Natural killer cell treated with Interleukin-12 subunit alpha and Interleukin-12 subunit beta and Interleukin-15 and Interleukin-18, amount 100 ng/mL, for 72 hours (primary cell): ENCODE measurements around the gene MEGF8. TPM values are rescaled to one million over a fixed set of nuclear protein-coding genes. Genes with fewer than 3 reads are reported as not detected.

Experiments used
- ATAC-seq, 2 donors: fragments of 150-1000 bp; cut with Tn5 transposase in 1 of 2; sonication (Bioruptor Pico), chemical (Tn5 transposase) in 1 of 2; 2 replicates each; pipeline ENCODE4 v1.10.0; 2021
- DNase-seq: peaks from one replicate; pipeline ENCODE4 v3.0.0; 2022; ENCODE audit warnings: low spot score
- H3K27ac Mint-ChIP-seq, 2 donors: 1 replicate in 1 of 2; 2 replicates in 1 of 2; pipeline ENCODE4 v1.8.0; 2022; ENCODE audit warnings: mixed read lengths in 2 of 2, mild to moderate bottlenecking in 1 of 2, moderate library complexity in 1 of 2
- H3K27me3 Mint-ChIP-seq, 2 donors: 1 replicate in 1 of 2; 2 replicates in 1 of 2; pipeline ENCODE4 v1.8.0; 2022; ENCODE audit warnings: mixed read lengths in 2 of 2
- H3K36me3 Mint-ChIP-seq: one replicate; pipeline ENCODE4 v1.8.0; 2022; ENCODE audit warnings: mixed read lengths
- H3K4me1 Mint-ChIP-seq, 2 donors: 1 replicate in 1 of 2; 2 replicates in 1 of 2; pipeline ENCODE4 v1.8.0; 2022; ENCODE audit warnings: low read depth in 2 of 2, mixed read lengths in 2 of 2, mild to moderate bottlenecking in 1 of 2
- H3K4me3 Mint-ChIP-seq: one replicate; pipeline ENCODE4 v1.8.0; 2022; ENCODE audit warnings: mixed read lengths
- H3K9me3 Mint-ChIP-seq: 2 replicates; pipeline ENCODE4 v1.8.0; 2022; ENCODE audit warnings: mixed read lengths
- total RNA-seq, 2 donors: library from RNA; stranded (reverse); gene quantifications; one replicate each; pipeline ENCODE4 v1.2.3, GENCODE V29; 2022

Gene MEGF8
- total RNA-seq, 2 donors from 2014 or later: 12.1 to 20.1 TPM

- Mint-ChIP-seq H3K27ac (no peak overlapping the region), H3K4me3 (no peak overlapping the region), H3K4me1 (peaks cover 0 to 11% of the 10 kb centered on the region in 2 donors), H3K27me3 (no peaks in the 10 kb centered on the region), H3K36me3 (no peaks in the 10 kb centered on the region), H3K9me3 (no peaks in the 10 kb centered on the region)
- ATAC-seq: no peak
- no peak for DNase-seq
Observed at GRCh38 chr19:42410371-42410770, 84.9 kb downstream of the MEGF8 start.

DNA sequence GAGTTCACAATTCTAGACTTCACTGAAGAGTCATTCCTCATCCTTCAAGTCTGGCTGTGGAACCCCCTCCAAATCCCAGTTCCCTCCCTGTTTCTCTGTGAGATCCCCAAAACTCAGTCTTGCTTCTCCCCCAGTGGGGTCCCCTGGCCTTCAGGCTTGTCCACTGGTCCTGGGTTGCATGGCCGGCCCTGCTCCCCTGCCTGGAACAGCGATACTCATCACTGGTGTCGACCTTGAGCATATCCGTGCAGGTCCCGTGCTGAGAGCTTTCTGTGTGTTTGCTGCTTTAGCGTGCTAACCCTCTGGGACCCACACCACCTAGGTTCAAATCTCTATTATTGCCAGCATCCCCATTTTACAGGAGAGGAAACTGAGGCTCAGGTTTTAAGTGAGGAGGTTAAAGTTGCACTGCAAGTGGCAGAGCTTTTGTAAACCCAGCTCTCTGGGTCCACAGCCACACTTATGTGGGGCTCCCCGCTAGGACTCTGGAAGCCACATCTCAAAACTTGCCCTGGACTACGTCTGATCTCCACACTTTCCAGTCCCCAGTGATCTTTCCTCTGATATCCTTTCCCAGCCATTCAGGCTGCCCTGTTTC lies 86.2 kb downstream of the MEGF8 start:
- H3K27me3 Mint-ChIP-seq: no peaks in the 10 kb centered on the region
- H3K27ac Mint-ChIP-seq: peak overlapping the region in 1 of 2 donors; percentile 32
- peaks cover 0 to 10% of the 10 kb centered on the region in 2 donors for H3K4me1 Mint-ChIP-seq

GRCh38 chr19:42412227-42412626 lies 86.8 kb downstream of the MEGF8 start:
- peaks cover 0 to 8% of the 10 kb centered on the region in 2 donors for H3K4me1 Mint-ChIP-seq
- ATAC-seq: peak in 1 of 2 donors; percentile 33
- H3K27ac Mint-ChIP-seq: no peak overlapping the region
- H3K4me3 Mint-ChIP-seq: no peak overlapping the region
- no peaks in the 10 kb centered on the region for H3K27me3 Mint-ChIP-seq
- H3K36me3 Mint-ChIP-seq: no peaks in the 10 kb centered on the region
- DNase-seq: no peak
- H3K9me3 Mint-ChIP-seq: no peaks in the 10 kb centered on the region

More for the DNA sequence above, 86.2 kb downstream of the MEGF8 start:
- no peaks in the 10 kb centered on the region for H3K36me3 Mint-ChIP-seq
- DNase-seq: no peak
- H3K9me3 Mint-ChIP-seq: no peaks in the 10 kb centered on the region
- ATAC-seq: no peak
- H3K4me3 Mint-ChIP-seq: no peak overlapping the region

DNA sequence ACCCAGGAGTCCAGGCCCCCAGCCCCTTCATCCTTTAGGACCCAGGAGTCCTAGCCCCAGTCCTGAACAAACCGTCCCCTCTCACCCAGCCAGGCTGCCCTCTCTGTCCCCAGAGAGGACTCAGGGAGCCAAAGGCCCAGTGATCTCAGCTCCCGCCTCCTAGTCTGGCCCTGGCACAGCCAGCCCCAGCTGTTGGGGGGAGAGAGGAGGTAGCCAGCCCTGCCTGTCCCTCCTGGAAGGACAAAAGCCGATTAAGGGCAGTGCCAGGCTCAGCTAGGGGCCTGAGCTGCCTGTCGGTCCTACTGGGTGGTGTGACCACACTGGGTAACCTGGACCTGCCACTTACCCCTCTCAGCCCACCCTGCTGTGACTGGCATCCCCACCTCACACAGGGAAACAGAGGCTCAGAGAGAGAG lies 87.2 kb downstream of the MEGF8 start:
- peaks cover 0 to 8% of the 10 kb centered on the region in 2 donors for H3K4me1 Mint-ChIP-seq
- H3K36me3 Mint-ChIP-seq: no peaks in the 10 kb centered on the region
- H3K27ac Mint-ChIP-seq: no peak overlapping the region
- no peak overlapping the region for H3K4me3 Mint-ChIP-seq
- H3K27me3 Mint-ChIP-seq: no peaks in the 10 kb centered on the region
- no peaks in the 10 kb centered on the region for H3K9me3 Mint-ChIP-seq
- peak in 1 of 2 donors; percentile 13 for ATAC-seq
- no peak for DNase-seq

- H3K36me3 Mint-ChIP-seq: no peaks in the 10 kb centered on the region
- H3K9me3 Mint-ChIP-seq: no peaks in the 10 kb centered on the region
- H3K4me1 Mint-ChIP-seq: peaks cover 36 to 38% of the 10 kb centered on the region in 2 donors
- no peaks in the 10 kb centered on the region for H3K27me3 Mint-ChIP-seq
- ATAC-seq (no peak), DNase-seq (no peak)
- no peak overlapping the region for H3K27ac Mint-ChIP-seq
- no peak overlapping the region for H3K4me3 Mint-ChIP-seq
Observed at GRCh38 chr19:42419309-42419708, 93.9 kb downstream of the MEGF8 start.

GRCh38 chr19:42420055-42420544 lies 94.7 kb downstream of the MEGF8 start:
- Mint-ChIP-seq H3K4me3 (no peak overlapping the region), H3K4me1 (peaks cover 36 to 38% of the 10 kb centered on the region in 2 donors), H3K36me3 (no peaks in the 10 kb centered on the region), H3K27ac (no peak overlapping the region), H3K27me3 (no peaks in the 10 kb centered on the region), H3K9me3 (no peaks in the 10 kb centered on the region)
- ATAC-seq (no peak), DNase-seq (peak; percentile 73)

- Mint-ChIP-seq H3K27me3 (no peaks in the 10 kb centered on the region), H3K36me3 (no peaks in the 10 kb centered on the region), H3K4me3 (peak overlapping the region; percentile 92), H3K4me1 (peaks cover 36 to 38% of the 10 kb centered on the region in 2 donors), H3K9me3 (no peaks in the 10 kb centered on the region), H3K27ac (peak overlapping the region in 1 of 2 donors; percentile 69)
- DNase-seq (no peak), ATAC-seq (no peak)
Observed at GRCh38 chr19:42421101-42421500, 95.7 kb downstream of the MEGF8 start.

DNA sequence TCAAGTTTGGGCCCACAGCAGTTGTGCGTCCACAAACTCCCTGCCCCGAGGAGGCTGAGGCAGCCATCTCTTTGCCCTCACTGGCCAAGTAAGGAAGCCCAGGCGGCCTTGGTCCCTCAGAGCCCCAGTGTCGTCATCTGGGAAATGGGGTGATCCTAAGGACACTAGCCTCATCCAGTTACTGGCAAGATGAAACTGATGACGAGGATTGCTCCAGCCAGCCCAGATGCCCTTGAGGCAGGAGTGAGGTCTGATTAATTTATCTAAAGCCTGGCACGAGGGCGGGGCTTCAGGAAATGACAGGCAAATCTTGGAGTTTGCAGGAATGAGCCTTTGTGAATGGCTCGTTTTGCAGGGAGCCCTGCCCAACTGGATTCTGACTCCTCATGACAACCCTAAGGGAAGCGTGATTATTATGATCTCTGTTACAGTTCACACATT lies 96.2 kb downstream of the MEGF8 start:
- H3K4me1 Mint-ChIP-seq: peaks cover 36 to 38% of the 10 kb centered on the region in 2 donors
- H3K9me3 Mint-ChIP-seq: no peaks in the 10 kb centered on the region
- no peaks in the 10 kb centered on the region for H3K27me3 Mint-ChIP-seq
- H3K27ac Mint-ChIP-seq: peak overlapping the region; percentile 69 to 95
- ATAC-seq (no peak), DNase-seq (no peak)
- H3K36me3 Mint-ChIP-seq: no peaks in the 10 kb centered on the region
- peak overlapping the region; percentile 92 for H3K4me3 Mint-ChIP-seq

DNA sequence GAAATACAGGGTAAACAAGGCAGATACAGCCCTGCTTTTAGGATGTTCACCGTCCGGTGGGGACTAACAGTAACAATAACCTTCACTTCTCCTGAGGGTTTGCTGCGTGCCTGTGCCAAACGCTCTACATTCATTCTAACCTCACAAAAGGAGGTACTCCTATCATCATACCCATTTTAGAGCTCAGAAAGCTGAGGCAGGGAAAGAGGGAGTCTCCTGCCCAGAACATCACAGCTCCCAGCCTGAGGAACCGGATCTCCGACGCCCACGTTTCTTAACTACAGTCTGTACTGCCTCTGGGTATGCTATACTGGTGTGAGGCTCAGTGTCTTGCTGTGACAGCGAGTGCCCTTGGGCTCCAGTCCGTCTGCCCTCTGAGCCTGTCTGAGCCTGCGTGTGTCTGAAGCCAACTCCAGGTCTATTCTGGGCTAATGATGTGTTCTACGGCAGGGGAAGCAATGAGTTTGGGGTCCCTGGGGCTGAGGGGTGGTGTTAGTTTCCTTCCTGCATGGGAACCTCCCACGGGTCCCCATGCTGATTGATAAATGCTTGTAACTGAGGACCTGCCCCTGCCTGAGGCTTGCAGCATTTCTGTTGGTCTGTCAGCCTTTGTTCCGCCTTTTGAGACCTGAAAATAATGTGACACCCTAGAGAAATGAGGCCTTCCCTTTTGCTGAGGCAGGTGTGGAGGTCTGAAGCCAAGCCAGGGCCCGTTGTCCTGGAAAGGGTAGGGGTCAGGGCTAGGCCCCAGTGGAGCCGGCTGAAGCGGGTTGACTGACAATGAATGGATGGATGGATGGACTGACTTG lies 96.9 kb downstream of the MEGF8 start:
- H3K4me3 Mint-ChIP-seq: peak overlapping the region; percentile 92
- peaks cover 36 to 38% of the 10 kb centered on the region in 2 donors for H3K4me1 Mint-ChIP-seq
- H3K36me3 Mint-ChIP-seq: no peaks in the 10 kb centered on the region
- DNase-seq: no peak
- H3K27ac Mint-ChIP-seq: peak overlapping the region; percentile 85 to 95
- no peaks in the 10 kb centered on the region for H3K27me3 Mint-ChIP-seq
- ATAC-seq: no peak
- H3K9me3 Mint-ChIP-seq: no peaks in the 10 kb centered on the region

GRCh38 chr19:42422901-42423461 lies 97.5 kb downstream of the MEGF8 start:
- Mint-ChIP-seq H3K9me3 (no peaks in the 10 kb centered on the region), H3K4me3 (peak overlapping the region; percentile 92), H3K4me1 (peaks cover 36 to 38% of the 10 kb centered on the region in 2 donors), H3K27ac (peak overlapping the region; percentile 85 to 95), H3K36me3 (no peaks in the 10 kb centered on the region), H3K27me3 (no peaks in the 10 kb centered on the region)
- ATAC-seq (peak; percentile 68 to 69), DNase-seq (no peak)

GRCh38 chr19:42423462-42424344 lies 98.3 kb downstream of the MEGF8 start:
- H3K4me3 Mint-ChIP-seq: peak overlapping the region; percentile 92
- no peaks in the 10 kb centered on the region for H3K9me3 Mint-ChIP-seq
- ATAC-seq (peak; percentile 98 to 99), DNase-seq (peak; percentile 96)
- peaks cover 36 to 38% of the 10 kb centered on the region in 2 donors for H3K4me1 Mint-ChIP-seq
- no peaks in the 10 kb centered on the region for H3K27me3 Mint-ChIP-seq
- peak overlapping the region; percentile 85 to 95 for H3K27ac Mint-ChIP-seq
- no peaks in the 10 kb centered on the region for H3K36me3 Mint-ChIP-seq

DNA sequence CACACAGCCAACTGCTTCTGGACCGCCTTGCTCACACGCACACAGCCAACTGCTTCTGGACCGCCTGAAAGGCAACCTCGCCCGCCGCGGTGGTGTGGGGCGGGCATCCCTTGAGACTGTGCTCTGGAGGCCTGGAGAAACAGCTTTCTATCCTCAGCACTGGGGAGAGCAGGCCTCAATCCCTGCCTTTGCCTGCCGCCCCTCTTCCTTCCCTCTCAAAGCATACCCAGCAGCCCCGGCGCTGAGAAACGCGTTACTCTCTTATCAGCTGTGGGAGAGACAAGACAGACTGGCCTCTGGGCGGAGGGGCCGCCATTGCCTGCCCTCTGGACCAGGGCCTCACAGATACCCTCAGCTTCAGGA lies 98.9 kb downstream of the MEGF8 start:
- H3K36me3 Mint-ChIP-seq: no peaks in the 10 kb centered on the region
- H3K4me3 Mint-ChIP-seq: peak overlapping the region; percentile 92
- peak overlapping the region; percentile 85 to 95 for H3K27ac Mint-ChIP-seq
- no peaks in the 10 kb centered on the region for H3K27me3 Mint-ChIP-seq
- H3K9me3 Mint-ChIP-seq: no peaks in the 10 kb centered on the region
- DNase-seq (no peak), ATAC-seq (no peak)
- peaks cover 36 to 38% of the 10 kb centered on the region in 2 donors for H3K4me1 Mint-ChIP-seq

DNA sequence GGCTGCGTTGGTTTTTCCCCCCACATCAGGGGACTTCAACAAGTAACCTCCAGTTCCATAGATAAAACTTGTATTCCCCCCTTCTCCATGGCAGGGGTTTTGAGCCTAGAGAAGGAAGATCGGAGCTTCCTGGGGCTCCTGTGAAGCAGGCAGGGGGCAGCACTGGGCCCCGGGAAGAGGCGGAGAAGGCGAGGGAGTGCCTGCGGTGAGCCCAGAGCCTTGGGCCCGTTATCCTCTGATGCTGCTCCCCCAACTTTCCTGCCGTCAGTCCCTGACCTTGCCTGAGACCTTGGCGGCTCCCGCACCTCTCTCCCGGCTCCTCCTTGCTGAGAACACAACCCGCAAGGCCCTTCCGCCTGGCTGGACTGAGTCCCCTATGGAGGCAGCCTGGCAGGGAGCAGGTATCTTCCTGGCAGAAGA lies 99.3 kb downstream of the MEGF8 start:
- Mint-ChIP-seq H3K27me3 (no peaks in the 10 kb centered on the region), H3K27ac (peak overlapping the region; percentile 85 to 95), H3K9me3 (no peaks in the 10 kb centered on the region), H3K36me3 (no peaks in the 10 kb centered on the region), H3K4me3 (peak overlapping the region; percentile 92), H3K4me1 (peaks cover 36 to 38% of the 10 kb centered on the region in 2 donors)
- ATAC-seq: no peak
- DNase-seq: no peak
